Natural killer cell (primary cell): ENCODE measurements around the gene ST6GALNAC6. TPM values are rescaled to one million over a fixed set of nuclear protein-coding genes. Genes with fewer than 3 reads are reported as not detected.
A peak's percentile ranks its signal among the peaks of the same experiment; 100 is the strongest.

ENCODE experiments used
- ATAC-seq, 3 donors: fragments of 150-1000 bp in 2 of 3; fragments of 200-7000 bp in 1 of 3; cut with Tn5 transposase; 1 replicate in 1 of 3; 2 replicates in 2 of 3; pipeline ENCODE4 v1.10.0; 2021; ENCODE audit warnings: mild to moderate bottlenecking in 2 of 3, moderate library complexity in 2 of 3
- DNase-seq, 2 donors: peaks; one replicate each; pipeline versions ENCODE4 v3.0.0 to v3.0.0-alpha.2; 2013 to 2021; ENCODE audit warnings: mixed read lengths in 1 of 2
- H3K27ac ChIP-seq: one replicate; pipeline ENCODE4 v1.5.1; 2013; ENCODE audit warnings: mild to moderate bottlenecking, low read length
- H3K27me3 ChIP-seq: one replicate; pipeline ENCODE4 v1.6.1; 2013; ENCODE audit warnings: low read length; ENCODE audit not compliant: control insufficient read depth, insufficient read depth
- H3K36me3 ChIP-seq: one replicate; pipeline ENCODE4 v1.6.1; 2013; ENCODE audit warnings: low read length; ENCODE audit not compliant: control insufficient read depth, insufficient read depth
- H3K4me1 ChIP-seq: one replicate; pipeline ENCODE4 v1.6.1; 2013; ENCODE audit warnings: low read length; ENCODE audit not compliant: control insufficient read depth, insufficient read depth
- H3K4me3 ChIP-seq: one replicate; pipeline ENCODE4 v1.5.1; 2013; ENCODE audit warnings: low read length
- H3K9me3 ChIP-seq: one replicate; pipeline ENCODE4 v1.6.1; 2013; ENCODE audit warnings: low read length; ENCODE audit not compliant: control insufficient read depth, insufficient read depth
- H3K27ac Mint-ChIP-seq, 2 donors: one replicate each; pipeline ENCODE4 v1.8.0; 2022; ENCODE audit warnings: mild to moderate bottlenecking in 2 of 2, mixed read lengths in 2 of 2, moderate library complexity in 1 of 2
- H3K27me3 Mint-ChIP-seq, 2 donors: one replicate each; pipeline ENCODE4 v1.8.0; 2022; ENCODE audit warnings: low read depth in 2 of 2, mixed read lengths in 2 of 2
- H3K36me3 Mint-ChIP-seq: one replicate; pipeline ENCODE4 v1.8.0; 2022; ENCODE audit warnings: mixed read lengths
- H3K4me1 Mint-ChIP-seq, 2 donors: one replicate each; pipeline ENCODE4 v1.8.0; 2022; ENCODE audit warnings: mixed read lengths in 2 of 2
- H3K4me3 Mint-ChIP-seq: one replicate; pipeline ENCODE4 v1.8.0; 2022; ENCODE audit warnings: mild to moderate bottlenecking, moderate library complexity, mixed read lengths
- H3K9me3 Mint-ChIP-seq, 2 donors: one replicate each; pipeline ENCODE4 v1.8.0; 2022; ENCODE audit warnings: mixed read lengths in 2 of 2
- CTCF ChIP-seq: fragments of 200-600 bp; IDR thresholded peaks from one replicate; pipeline ENCODE4 v1.8.0; 2022; ENCODE audit warnings: antibody characterized with exemption
- WGBS: methylation state at CpG from one replicate; pipeline ENCODE4 v1.1.7; 2013; ENCODE audit warnings: missing lambda C conversion rate; ENCODE audit not compliant: insufficient coverage; 5-methylcytosine and 5-hydroxymethylcytosine counted together
- intact Hi-C: fragments of 100-400 bp; cut with micrococcal nuclease; formaldehyde crosslinking; loops from one replicate; pipeline ENCODE4 v1.14.2; 2022
- total RNA-seq, 4 donors: library from RNA; stranded (reverse); fragments of 120-200 nt in 1 of 4; gene quantifications; one replicate each; pipeline versions ENCODE4 v1.2.3 to v1.2.4, GENCODE V29; 2013 to 2022

The ST6GALNAC6 gene
- total RNA-seq, 3 donors from 2014 or later (not counting 1 experiment from before 2014, with no cell fraction given): 120 to 148 (median 127) TPM

GRCh38 chr9:127936347-127936852 lies 37.0 kb upstream of the ST6GALNAC6 start:
- H3K36me3 Mint-ChIP-seq: no peaks in the 10 kb centered on the region
- no peaks in the 10 kb centered on the region for H3K9me3 Mint-ChIP-seq
- Histone ChIP-seq H3K4me3 (no peak overlapping the region), H3K27ac (no peak overlapping the region), H3K27me3 (no peaks in the 10 kb centered on the region), H3K4me1 (peaks cover 30% of the 10 kb centered on the region), H3K9me3 (no peaks in the 10 kb centered on the region), H3K36me3 (peaks cover 4% of the 10 kb centered on the region)
- 78% methylated on average over 14 of the region's 14 CpGs for WGBS
- peak overlapping the region; percentile 89 to 92 for H3K27ac Mint-ChIP-seq
- peaks cover 33 to 41% of the 10 kb centered on the region in 2 donors for H3K4me1 Mint-ChIP-seq
- intact Hi-C loops: no loop called here
- TF ChIP-seq CTCF: no peak
- DNase-seq (no peak), ATAC-seq (no peak)
- H3K27me3 Mint-ChIP-seq: no peaks in the 10 kb centered on the region
- peak overlapping the region; percentile 96 for H3K4me3 Mint-ChIP-seq

- Mint-ChIP-seq H3K4me3 (peak overlapping the region; percentile 68), H3K4me1 (peaks cover 37 to 47% of the 10 kb centered on the region in 2 donors), H3K27ac (peak overlapping the region; percentile 4 to 92), H3K27me3 (no peaks in the 10 kb centered on the region), H3K9me3 (no peaks in the 10 kb centered on the region), H3K36me3 (no peaks in the 10 kb centered on the region)
- peaks cover 36% of the 10 kb centered on the region for H3K4me1 ChIP-seq
- 78% methylated on average over 3 of the region's 4 CpGs for WGBS
- no peaks in the 10 kb centered on the region for H3K9me3 ChIP-seq
- no peak for TF ChIP-seq CTCF
- H3K27me3 ChIP-seq: no peaks in the 10 kb centered on the region
- H3K27ac ChIP-seq: no peak overlapping the region
- DNase-seq (no peak), ATAC-seq (no peak)
- peaks cover 4% of the 10 kb centered on the region for H3K36me3 ChIP-seq
- intact Hi-C loops: no loop called here
- H3K4me3 ChIP-seq: no peak overlapping the region
Measured at GRCh38 chr9:127935765-127936221, 36.4 kb upstream of the ST6GALNAC6 start.

- H3K4me1 ChIP-seq: peaks cover 42% of the 10 kb centered on the region
- no peaks in the 10 kb centered on the region for H3K36me3 Mint-ChIP-seq
- peaks cover 38 to 50% of the 10 kb centered on the region in 2 donors for H3K4me1 Mint-ChIP-seq
- H3K36me3 ChIP-seq: peaks cover 4% of the 10 kb centered on the region
- peak overlapping the region; percentile 50 for H3K4me3 Mint-ChIP-seq
- no peak overlapping the region for H3K27ac Mint-ChIP-seq
- TF ChIP-seq CTCF: no peak
- intact Hi-C loops: no loop called here
- H3K9me3 ChIP-seq: no peaks in the 10 kb centered on the region
- no peaks in the 10 kb centered on the region for H3K27me3 Mint-ChIP-seq
- no peak overlapping the region for H3K27ac ChIP-seq
- H3K9me3 Mint-ChIP-seq: no peaks in the 10 kb centered on the region
- ATAC-seq (no peak), DNase-seq (no peak)
- WGBS: 80% methylated on average over 11 of the region's 11 CpGs
- no peak overlapping the region for H3K4me3 ChIP-seq
- H3K27me3 ChIP-seq: no peaks in the 10 kb centered on the region
Measured at GRCh38 chr9:127934986-127935385, 35.6 kb upstream of the ST6GALNAC6 start.

- peaks cover 47% of the 10 kb centered on the region for H3K4me1 ChIP-seq
- Mint-ChIP-seq H3K27me3 (no peaks in the 10 kb centered on the region), H3K4me1 (peaks cover 42 to 54% of the 10 kb centered on the region in 2 donors), H3K36me3 (no peaks in the 10 kb centered on the region), H3K4me3 (no peak overlapping the region), H3K9me3 (no peaks in the 10 kb centered on the region), H3K27ac (peak overlapping the region in 1 of 2 donors; percentile 52)
- intact Hi-C loops: no loop called here
- H3K9me3 ChIP-seq: no peaks in the 10 kb centered on the region
- no peak for ATAC-seq
- H3K36me3 ChIP-seq: peaks cover 4% of the 10 kb centered on the region
- no peak overlapping the region for H3K27ac ChIP-seq
- DNase-seq: no peak
- no peaks in the 10 kb centered on the region for H3K27me3 ChIP-seq
- no peak for TF ChIP-seq CTCF
- no peak overlapping the region for H3K4me3 ChIP-seq
- WGBS: 97% methylated on average over 4 of the region's 4 CpGs
Measured at GRCh38 chr9:127934248-127934647, 34.8 kb upstream of the ST6GALNAC6 start.
